ENCODE results near the gene COX4I2. TPM values are rescaled to one million over a fixed set of nuclear protein-coding genes. Genes with fewer than 3 reads are reported as not detected.

COX4I2 gene
- total and polyA plus RNA-seq, 2 of the 8 experiments (the other 6 are each of a cell fraction or from before 2014, with no cell fraction given), result 0.26 TPM; not detected in 1

DNA sequence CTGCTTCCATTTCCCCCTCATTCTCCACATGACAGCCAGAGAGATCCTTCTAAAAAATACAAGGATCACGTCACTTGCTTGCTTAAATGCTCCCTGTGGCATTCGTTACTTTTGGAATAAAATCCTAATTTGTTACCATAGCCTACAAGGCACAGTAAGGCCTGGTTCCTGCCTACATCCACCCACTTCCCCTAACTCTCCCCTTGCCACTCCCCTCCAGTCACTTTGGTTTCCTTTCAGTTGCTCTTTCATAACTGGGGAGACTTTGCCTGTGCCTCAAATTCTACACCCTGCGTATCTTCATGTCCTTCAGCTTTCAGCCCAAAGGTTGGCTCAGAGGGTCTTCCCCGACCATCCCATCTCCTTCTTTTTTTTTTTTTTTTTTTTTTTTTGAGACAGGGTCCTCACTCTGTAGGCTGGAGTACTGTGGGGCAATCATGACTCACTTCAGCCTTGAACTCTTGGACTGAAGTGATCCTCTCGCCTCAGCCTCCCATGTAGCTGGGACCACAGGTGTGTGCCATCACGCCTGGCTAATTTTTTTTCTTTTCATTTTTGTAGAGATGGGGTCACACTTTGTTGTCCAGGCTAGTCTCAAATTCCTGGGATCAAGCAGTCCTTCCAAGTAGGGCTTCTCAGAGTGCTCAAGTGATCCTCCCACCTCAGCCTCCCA is 20.1 kb upstream of the COX4I2 start:
- Histone ChIP-seq H3K79me1 (ENCODE audit: low read depth, low read length) (no peaks in the 10 kb centered on the region), H3K56ac (replicated peaks; ENCODE audit: insufficient read length, low read depth, low read length) (no peak overlapping the region), H3K4ac (replicated peaks; ENCODE audit: insufficient read length, low read depth, low read length) (no peak overlapping the region), H4K8ac (ENCODE audit: extremely low read depth, insufficient read depth, low read length) (no peak overlapping the region), H3K14ac (ENCODE audit: insufficient read length) (no peak overlapping the region), H4K5ac (ENCODE audit: insufficient read length, low read depth, low read length) (no peak overlapping the region), H4K20me1 (replicated peaks in 1 of 2; ENCODE audit: control insufficient read depth in 1 of 2, insufficient read depth in 2 of 2, low read length in 2 of 2) (no peaks in the 10 kb centered on the region), H4K91ac (replicated peaks; ENCODE audit: insufficient read length, low read length) (no peak overlapping the region), H3K4me2 (ENCODE audit: insufficient read depth in 1 of 2, low read depth in 2 of 2, low read length in 2 of 2) (no peak overlapping the region), H3K27ac (ENCODE audit: low read depth, low read length) (no peak overlapping the region), H3K27me3 (replicated peaks in 1 of 4; ENCODE audit: control insufficient read depth in 3 of 4, extremely low read depth in 1 of 4, insufficient read depth in 3 of 4, low read length in 3 of 4) (no peaks in the 10 kb centered on the region; a peak in 2 of 7 replicates), H3K9ac (replicated peaks in 1 of 4; ENCODE audit: extremely low read depth in 1 of 4, low read depth in 3 of 4, low read length in 3 of 4) (no peak overlapping the region), H2AK5ac (ENCODE audit: low read depth, low read length) (no peak overlapping the region), H3K9me3 (ENCODE audit: insufficient read depth in 2 of 2, low read depth in 1 of 2, low read length in 1 of 2) (no peaks in the 10 kb centered on the region), H2BK5ac (ENCODE audit: low read depth, low read length) (no peak overlapping the region), H3K18ac (ENCODE audit: extremely low read depth, low read length) (no peak overlapping the region), H3K23ac (ENCODE audit: insufficient read length) (no peak overlapping the region), H2BK12ac (ENCODE audit: low read depth, low read length) (peak overlapping the region; percentile 75; the same call in 1 of the 2 replicates), H2AFZ (ENCODE audit: low read length) (no peak overlapping the region), H2BK120ac (replicated peaks; ENCODE audit: low read depth, low read length) (no peak overlapping the region), H3K4me3 (ENCODE audit: extremely low read depth in 1 of 4, insufficient read depth in 2 of 4, low read depth in 3 of 4, low read length in 4 of 4) (no peak overlapping the region), H2BK20ac (ENCODE audit: low read length) (no peak overlapping the region), H3K36me3 (ENCODE audit: control insufficient read depth in 2 of 4, insufficient read depth in 4 of 4, low read length in 3 of 4) (no peaks in the 10 kb centered on the region), H3K79me2 (ENCODE audit: control insufficient read depth in 1 of 2, insufficient read depth in 2 of 2, low read length in 2 of 2) (no peaks in the 10 kb centered on the region), H2BK15ac (ENCODE audit: low read length) (no peak overlapping the region), H3K23me2 (ENCODE audit: low read depth, low read length) (no peaks in the 10 kb centered on the region), H3K4me1 (replicated peaks in 1 of 4; ENCODE audit: control insufficient read depth in 3 of 4, insufficient read depth in 4 of 4, low read length in 3 of 4) (no peaks in the 10 kb centered on the region; a peak in 1 of 7 replicates)
- DNase-seq (ENCODE audit: low read depth in 1 of 2, low spot score in 2 of 2) (no peak), FAIRE-seq (no peak)
- 92% methylated on average over 5 of the region's 6 CpGs; no CpG with 5 or more reads in 1 of the 2 experiments for WGBS, 2 experiments (ENCODE audit: extremely low coverage in 1 of 2, insufficient coverage in 1 of 2, insufficient read length in 1 of 2, insufficient replicate concordance in 2 of 2, low coverage in 1 of 2, low lambda C conversion rate in 2 of 2, missing lambda C conversion rate in 1 of 2)
- ChIA-PET CTCF (ENCODE audit: partially characterized antibody) (interaction anchor here (0.8 to 32.8 kb wide), 4 partner anchors 17 to 106 kb away, joined by 3 to 1559 read pairs (median 6); no protein-coding TSS in a partner anchor), POLR2A (ENCODE audit: partially characterized antibody) (interaction anchor here (1.4 to 26.1 kb wide), 2 partner anchors 12 to 49 kb away, joined by 3 to 1033 read pairs; no protein-coding TSS in a partner anchor)
- TF ChIP-seq GTF2F1 (IDR thresholded peaks at IDR 0.05; ENCODE audit: borderline replicate concordance, low read depth, low read length), result no peak
- TF ChIP-seq BRCA1 (IDR thresholded peaks at IDR 0.05; ENCODE audit: low read depth, low read length), result no peak
- TF ChIP-seq HDAC6 (IDR thresholded peaks at IDR 0.05; ENCODE audit: low read depth, low read length), result no peak
- no peak for TF ChIP-seq SIN3A (conservative IDR thresholded peaks at IDR 0.05 in 1 of 2, IDR thresholded peaks at IDR 0.05 in 1 of 2; ENCODE audit: low read depth in 1 of 2, low read length in 2 of 2)
- no peak for TF ChIP-seq CTBP2 (IDR thresholded peaks at IDR 0.05; ENCODE audit: borderline replicate concordance, insufficient read depth, insufficient read length, low read length)
- no peak for TF ChIP-seq TBP (IDR thresholded peaks at IDR 0.05; ENCODE audit: low read depth, low read length)
- no peak for TF ChIP-seq TAF7 (optimal IDR thresholded peaks at IDR 0.05; ENCODE audit: borderline replicate concordance, low read depth, low read length)
- TF ChIP-seq POLR2AphosphoS5 (IDR thresholded peaks at IDR 0.05; ENCODE audit: low read depth, low read length), result no peak
- no peak for TF ChIP-seq RAD21 (IDR thresholded peaks at IDR 0.05 in 1 of 2, conservative IDR thresholded peaks at IDR 0.05 in 1 of 2; ENCODE audit: low read depth in 2 of 2, low read length in 2 of 2)

Measured in H1 (cell line).